K562 (cell line): ENCODE results near the gene GJB2. TPM values are rescaled to one million over a fixed set of nuclear protein-coding genes. Genes with fewer than 3 reads are reported as not detected.

Experiments
- ATAC-seq: fragments of 200-7000 bp; cut with Tn5 transposase; 3 replicates; pipeline ENCODE4 v1.9.1; 2020; ENCODE audit warnings: moderate library complexity
- BruUV-seq: library from RNA; stranded (reverse); fragments of 400-500 nt; replicated peaks from 2 replicates; lab custom pipeline; 2021; lab: Mats Ljungman, UMichigan
- CTCF ChIA-PET: fragments of 300-600 bp; formaldehyde crosslinking; extraction: SDS; loops from one replicate; lab custom pipeline; 2021; ENCODE audit warnings: low intra/inter-chr PET ratio; lab: Yijun Ruan, JAX
- POLR2A ChIA-PET: fragments of 300-600, 350-650 bp; sonication (Branson Sonifier 250); formaldehyde crosslinking; extraction: SDS; loops from one replicate; lab custom pipeline; 2021; ENCODE audit warnings: antibody characterized with exemption, inconsistent platforms; lab: Yijun Ruan, JAX
- DNase-seq, 4 experiments: peaks; one replicate each; pipeline versions ENCODE4 v3.0.0 to v3.0.0-alpha.2; 2011 to 2018; ENCODE audit warnings: low spot score in 3 of 4, mixed read lengths in 3 of 4; ENCODE audit errors: extremely low read depth in 1 of 4
- FAIRE-seq: peaks from 2 replicates; lab custom pipeline; 2011; peaks lifted over from hg19 to GRCh38; lab: Jason Lieb, UNC
- H2AFZ ChIP-seq: 2 replicates; pipeline ENCODE4 v1.6.0; 2011; ENCODE audit warnings: low read depth, low read length, control low read depth, inconsistent platforms
- H3K27ac ChIP-seq: fragments of 200-600 bp; 3 replicates; pipeline ENCODE4 v1.8.0; 2011; ENCODE audit warnings: low read depth, mild to moderate bottlenecking, control low read depth, inconsistent platforms, low read length, moderate library complexity, mixed read lengths; ENCODE audit errors: extremely low read depth
- H3K27me3 ChIP-seq, 2 experiments: fragments of 300-600 bp in 1 of 2; 2 replicates in 1 of 2; 3 replicates in 1 of 2; pipeline versions ENCODE4 v1.6.0 to v1.8.0; 2011; ENCODE audit warnings: inconsistent platforms in 2 of 2, low read length in 2 of 2, mild to moderate bottlenecking in 1 of 2, mixed read lengths in 1 of 2, moderate library complexity in 1 of 2; ENCODE audit not compliant: control insufficient read depth in 2 of 2, insufficient read depth in 2 of 2
- H3K36me3 ChIP-seq: fragments of 300-600 bp; 3 replicates; pipeline ENCODE4 v1.8.0; 2011; ENCODE audit warnings: mild to moderate bottlenecking, low read length, inconsistent platforms; ENCODE audit not compliant: control insufficient read depth, insufficient read depth
- H3K4me1 ChIP-seq, 2 experiments: fragments of 200-600 bp in 1 of 2; replicated peaks in 1 of 2; 2 replicates in 1 of 2; 3 replicates in 1 of 2; pipeline versions ENCODE4 v1.5.1 to v1.8.0; 2011; ENCODE audit warnings: inconsistent platforms in 2 of 2, low read length in 2 of 2, mild to moderate bottlenecking in 1 of 2, mixed read lengths in 1 of 2, moderate library complexity in 1 of 2; ENCODE audit not compliant: control insufficient read depth in 2 of 2, insufficient read depth in 2 of 2
- H3K4me2 ChIP-seq: 2 replicates; pipeline ENCODE4 v1.6.1; 2011; ENCODE audit warnings: low read length, control low read depth, inconsistent platforms, mixed read lengths; ENCODE audit not compliant: insufficient read depth
- H3K4me3 ChIP-seq: fragments of 200-600 bp; sonication (generic), shearing (Covaris generic); 2 replicates; pipeline ENCODE4 v1.5.1; 2016; ENCODE audit warnings: control low read depth, inconsistent platforms
- H3K79me2 ChIP-seq: fragments of 200-600 bp; 3 replicates; pipeline ENCODE4 v1.8.0; 2011; ENCODE audit warnings: low read length, inconsistent platforms; ENCODE audit not compliant: control insufficient read depth, insufficient read depth
- H3K9ac ChIP-seq, 2 experiments: 2 replicates each; pipeline versions ENCODE4 v1.6.0 to v1.6.1; 2011; ENCODE audit warnings: low read depth in 2 of 2, low read length in 2 of 2, control low read depth in 1 of 2, inconsistent platforms in 1 of 2, mild to moderate bottlenecking in 1 of 2, mixed read lengths in 1 of 2; ENCODE audit not compliant: insufficient read depth in 1 of 2
- H3K9me1 ChIP-seq: one replicate; pipeline ENCODE4 v1.6.0; 2011; ENCODE audit warnings: inconsistent platforms, mild to moderate bottlenecking, low read length, moderate library complexity; ENCODE audit not compliant: control insufficient read depth, insufficient read depth
- H3K9me3 ChIP-seq: replicated peaks from 2 replicates; pipeline ENCODE4 v1.5.1; 2011; ENCODE audit warnings: low read depth, low read length, inconsistent platforms; ENCODE audit not compliant: control insufficient read depth, insufficient read depth
- H4K20me1 ChIP-seq: replicated peaks from 2 replicates; pipeline ENCODE4 v1.6.1; 2011; ENCODE audit warnings: low read length, inconsistent platforms, mixed read lengths; ENCODE audit not compliant: control insufficient read depth, insufficient read depth
- CCAR2 ChIP-seq: fragments of 200-400 bp; formaldehyde crosslinking; IDR thresholded peaks from 2 replicates; pipeline ENCODE4 v1.6.1; 2017; ENCODE audit warnings: mild to moderate bottlenecking, low read depth, low read length
- ESRRB ChIP-seq: fragments of 250-450 bp; sonication (Bioruptor Pico); IDR thresholded peaks from 2 replicates; pipeline ENCODE4 v1.5.0; 2020; ENCODE audit warnings: mild to moderate bottlenecking, moderate library complexity, borderline replicate concordance
- HLTF ChIP-seq: fragments of 450-650 bp; IDR thresholded peaks from 2 replicates; pipeline ENCODE4 v1.6.1; 2016
- MEF2A ChIP-seq: IDR thresholded peaks from 2 replicates; pipeline ENCODE4 v1.6.1; 2011; ENCODE audit warnings: low read depth, mild to moderate bottlenecking, low read length, moderate library complexity; ENCODE audit not compliant: control insufficient read depth
- MNT ChIP-seq, 2 experiments: fragments of 450-650 bp; conservative IDR thresholded peaks; 2 replicates each; pipeline ENCODE4 v1.6.1; 2017; ENCODE audit warnings: mild to moderate bottlenecking in 2 of 2, moderate library complexity in 2 of 2
- SMAD3 ChIP-seq: fragments of 450-650 bp; formaldehyde crosslinking; conservative IDR thresholded peaks from 2 replicates; pipeline ENCODE4 v1.4.0; 2020; ENCODE audit warnings: mild to moderate bottlenecking
- SUPT5H ChIP-seq: fragments of 450-650 bp; IDR thresholded peaks from 2 replicates; pipeline ENCODE4 v1.6.1; 2016
- THAP12 ChIP-seq: fragments of 250-450 bp; sonication (Bioruptor Pico); IDR thresholded peaks from 2 replicates; pipeline ENCODE4 v1.9.0; 2021; ENCODE audit warnings: mild to moderate bottlenecking, inconsistent platforms
- ZBTB34 ChIP-seq: fragments of 250-450 bp; sonication (Bioruptor Pico); IDR thresholded peaks from 2 replicates; pipeline ENCODE4 v1.8.0; 2021; ENCODE audit warnings: mild to moderate bottlenecking, moderate library complexity
- WGBS: fragments of 100-300 bp; shearing (Covaris generic); methylation state at CpG from one replicate; pipeline ENCODE4 v1.1.6; 2016; ENCODE audit warnings: low coverage, mixed read lengths; ENCODE audit not compliant: insufficient coverage; ENCODE audit errors: missing lambda C conversion rate; 5-methylcytosine and 5-hydroxymethylcytosine counted together
- in situ Hi-C: fragments of 300-500 bp; cut with MboI; formaldehyde crosslinking; loops from 4 replicates; pipeline ENCODE4 v1.15.0; 2018; ENCODE audit warnings: inconsistent platforms, mixed read lengths
- intact Hi-C: fragments of 100-400 bp; cut with micrococcal nuclease; formaldehyde crosslinking; loops from 2 replicates; pipeline ENCODE4 v1.14.2; 2022
- polyA plus RNA-seq, 8 experiments: library from polyadenylated mRNA; depleted of rRNA in 4 of 8; stranded (reverse) in 5 of 8; unstranded in 3 of 8; fragments of >200 nt; fragmentation: Nextera tagmentation in 2 of 8; fragmentation: Illumina TruSeq in 1 of 8; extraction: Ambion mirVana in 2 of 8; extraction: Trizol in 1 of 8; gene quantifications; 2 replicates each; pipeline versions ENCODE4 v1.2.1 to v1.2.3, GENCODE V29; 2011 to 2014; ENCODE audit warnings: inconsistent platforms in 1 of 8, missing spikeins in 1 of 8
- total RNA-seq, 7 experiments: library from RNA; depleted of rRNA in 6 of 7; stranded (reverse); fragments of >200 nt in 6 of 7; fragmentation: Illumina TruSeq in 2 of 7; extraction: Trizol in 2 of 7; gene quantifications; 2 replicates each; pipeline versions ENCODE4 v1.2.1 to v1.2.3, GENCODE V29; 2011 to 2021; ENCODE audit warnings: low replicate concordance in 1 of 7

GJB2 gene
- total and polyA plus RNA-seq, 9 of the 15 experiments (the other 6 are each of a cell fraction or from before 2014, with no cell fraction given), result not detected

- H3K9ac ChIP-seq, result no peak overlapping the region
- 21% methylated on average over 8 of the region's 11 CpGs for WGBS
- FAIRE-seq (no peak), DNase-seq (no peak), ATAC-seq (no peak; the same call in 2 of the 3 replicates)
- no peak overlapping the region for H2AFZ ChIP-seq
- H3K4me3 ChIP-seq, result no peak overlapping the region
- H3K27ac ChIP-seq, result no peak overlapping the region
- H3K9me3 ChIP-seq, result no peaks in the 10 kb centered on the region
- ChIA-PET POLR2A (interaction anchor here (0.6 kb wide), 1 partner anchor 165 kb away, joined by 4 read pairs; no protein-coding TSS in a partner anchor), CTCF (no interaction called here)
- intact Hi-C loops (no loop called here), in situ Hi-C loops (no loop called here)
- no peaks in the 10 kb centered on the region for H3K36me3 ChIP-seq
- H3K79me2 ChIP-seq, result no peaks in the 10 kb centered on the region
- H3K4me2 ChIP-seq, result no peak overlapping the region
- H3K27me3 ChIP-seq, result peaks cover 10 to 20% of the 10 kb centered on the region in 2 experiments; a peak in 4 of 5 replicates
- BruUV-seq, result no TSS peak
- no peaks in the 10 kb centered on the region for H3K9me1 ChIP-seq
- H4K20me1 ChIP-seq, result no peaks in the 10 kb centered on the region
- H3K4me1 ChIP-seq, result peaks cover 0 to 4% of the 10 kb centered on the region in 2 experiments; a peak in 1 of 5 replicates
- TF ChIP-seq MEF2A (no peak), SMAD3 (CRISPR knock-in tag) (no peak), ZBTB34 (CRISPR knock-in tag) (no peak), HLTF (no peak), MNT (conservative IDR thresholded peaks at IDR 0.05) (no peak), SUPT5H (no peak), THAP12 (no peak), ESRRB (CRISPR knock-in tag) (no peak), CCAR2 (no peak)
Measured at GRCh38 chr13:20151612-20152011, 41.1 kb downstream of the GJB2 start.
